A549 treated with AZD2906 at 1 μM for 4 hours (cell line): Measurements from ENCODE around the gene HSPA8. TPM values are rescaled to one million over a fixed set of nuclear protein-coding genes. Genes with fewer than 3 reads are reported as not detected.

Experiments used
- total RNA-seq: library from RNA; stranded (reverse); fragments of 200-300 nt; extraction: Qiagen RNA extraction; gene quantifications from 5 replicates; pipeline ENCODE4 v1.2.3, GENCODE V29; 2022

HSPA8 gene
- total RNA-seq = 1,366 to 2,153 TPM (median 1,420 TPM) in 5 replicates

DNA sequence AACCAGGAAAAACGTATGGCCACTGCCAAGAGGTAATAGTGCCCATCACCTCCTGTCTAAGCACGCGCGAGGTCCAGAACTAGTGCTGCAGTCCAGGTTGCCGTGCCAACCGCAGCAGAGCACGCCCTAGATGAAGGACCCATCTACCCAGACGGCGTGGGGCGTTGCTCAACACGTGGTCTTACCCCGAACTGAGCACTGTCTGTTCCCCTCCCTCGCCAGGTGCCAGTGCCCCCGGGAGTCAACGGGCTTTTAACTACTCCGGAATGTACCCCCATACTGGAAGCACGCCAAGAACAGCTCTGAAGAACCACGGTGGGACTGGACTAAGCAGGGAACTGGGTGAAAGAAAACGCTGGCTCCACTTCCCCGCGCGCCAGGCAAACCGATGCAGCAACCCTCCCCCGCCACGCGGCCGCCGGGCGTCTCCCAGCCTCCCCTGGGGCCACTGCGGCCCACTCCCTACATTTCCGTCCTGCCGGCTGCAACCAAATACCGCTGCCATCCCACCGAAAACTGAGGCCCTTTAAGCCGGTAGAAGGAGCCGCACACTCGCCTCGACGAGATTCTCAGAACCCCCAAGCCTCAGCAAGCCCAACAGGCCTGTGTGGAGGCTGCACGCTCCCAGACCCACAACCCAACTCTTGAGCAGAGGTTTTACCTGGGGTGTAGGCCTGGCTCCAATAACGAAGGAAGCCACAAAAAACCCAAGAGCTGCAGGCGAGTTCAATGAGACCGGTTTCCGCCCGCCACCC is at the start of gene HSPA8:
HSPA8 (minus strand) TSS at position 734 of the 755 bp plus-strand sequence. CDS start 812 bp downstream, outside the sequence.

Other genes with a start within 250 kb of the HSPA8 start
- 0.06 to 0.11 TPM in 2 of 5 replicates, not detected in the others for gene CRTAM, start 223.6 kb downstream of the HSPA8 start, total RNA-seq
- gene JHY, start 179.4 kb downstream of the HSPA8 start, total RNA-seq = 2.9 to 3.9 TPM (median 3.3 TPM) in 5 replicates
- gene BSX, start 80.3 kb downstream of the HSPA8 start, total RNA-seq = not detected in 5 replicates
- 16.3 to 25.5 TPM (median 24.1 TPM) in 5 replicates for gene CLMP, start 133.1 kb upstream of the HSPA8 start, total RNA-seq